Ovary (tissue), 9 donors: ENCODE data around the gene CDH24. TPM values are rescaled to one million over a fixed set of nuclear protein-coding genes. Genes with fewer than 3 reads are reported as not detected.

Experiments used
- DNase-seq, 5 donors: peaks; one replicate each; pipeline ENCODE4 v3.0.0-alpha.2; 2019 to 2020
- H3K27ac ChIP-seq, 2 donors: fragments of 200-600 bp; one replicate each; pipeline versions ENCODE4 v1.5.1 to v1.8.0; 2019 to 2022
- H3K27me3 ChIP-seq: fragments of 200-600 bp; one replicate; pipeline ENCODE4 v1.8.0; 2022
- H3K36me3 ChIP-seq: fragments of 200-600 bp; sonication (generic); one replicate; pipeline ENCODE4 v1.5.1; 2019
- H3K4me1 ChIP-seq: one replicate; pipeline ENCODE4 v1.8.1; 2013; ENCODE audit warnings: mild to moderate bottlenecking, moderate library complexity; ENCODE audit not compliant: insufficient read depth
- H3K4me3 ChIP-seq: fragments of 200-600 bp; sonication (generic); one replicate; pipeline ENCODE4 v1.5.1; 2017
- H3K9me3 ChIP-seq, 2 donors: fragments of 200-600 bp in 1 of 2; sonication (generic) in 1 of 2; one replicate each; pipeline versions ENCODE4 v1.5.1 to v1.8.1; 2013 to 2019; ENCODE audit warnings: mild to moderate bottlenecking in 1 of 2, moderate library complexity in 1 of 2
- CTCF ChIP-seq, 3 donors: fragments of 450-650 bp in 2 of 3; fragments of 200-600 bp in 1 of 3; IDR thresholded peaks; one replicate each; pipeline versions ENCODE4 v1.5.1 to v1.8.0; 2016 to 2022; ENCODE audit warnings: antibody characterized with exemption in 3 of 3, mild to moderate bottlenecking in 1 of 3
- EP300 ChIP-seq: sonication (generic); formaldehyde crosslinking; IDR thresholded peaks from one replicate; pipeline ENCODE4 v1.6.1; 2017; ENCODE audit warnings: antibody characterized with exemption
- POLR2A ChIP-seq: fragments of 450-650 bp; IDR thresholded peaks from one replicate; pipeline ENCODE4 v1.6.1; 2017; ENCODE audit warnings: antibody characterized with exemption, mild to moderate bottlenecking, moderate library complexity
- WGBS, 3 donors: extraction: QIAGEN DNeasy Blood & Tissue Kit in 1 of 3; methylation state at CpG; one replicate each; pipeline versions ENCODE4 v1.1.5 to v1.1.7; 2013 to 2017; 5-methylcytosine and 5-hydroxymethylcytosine counted together
- intact Hi-C, 4 donors: fragments of 100-400 bp; cut with DNase I; formaldehyde crosslinking; loops; one replicate each; pipeline versions ENCODE4 v1.11.0 to v1.15.1; 2022 to 2023
- polyA plus RNA-seq, 2 donors: library from polyadenylated mRNA; stranded (reverse); fragments of 200-250 nt in 1 of 2; fragments of 350-450 nt in 1 of 2; fragmentation: Illumina TruSeq in 1 of 2; extraction: RNeasy Lipid Tissue Mini Kit (QIAGEN cat#74804) in 1 of 2; gene quantifications; one replicate each; pipeline ENCODE4 v1.2.3, GENCODE V29; 2013 to 2014
- total RNA-seq, 7 donors: library from RNA; depleted of rRNA in 2 of 7; stranded (reverse); fragments of >200 nt in 2 of 7; fragmentation: NEBNext Ultra II Directional in 3 of 7; extraction: Animal tissue kit (Norgen Biotek cat#: 25700) in 3 of 7; gene quantifications; one replicate each; pipeline versions ENCODE4 v1.1.0 to v1.2.4, GENCODE V29; 2016 to 2023
- donor health status: DM: no; HTN: no; CAD: no; lungs with moderate emphysema.
- donor health status: DM: no; HTN: no; CAD: no.
- donor health status: Bipolar disorder and iron deficiency.
- donor health status: DM: yes; HTN: yes; CAD: no.
- donor health status: DM: no; HTN: no; CAD: no.
- donor health status: DM: yes; HTN: yes; CAD: no.

Gene CDH24
- total and polyA plus RNA-seq, 9 donors = 1.0 to 6.6 (median 2.3) TPM

- H3K27me3 ChIP-seq = no peaks in the 10 kb centered on the region
- 94 to 99% (median 98%) methylated on average over 9 of the region's 9 CpGs for WGBS, 3 donors
- H3K4me1 ChIP-seq = no peaks in the 10 kb centered on the region
- H3K9me3 ChIP-seq = no peaks in the 10 kb centered on the region
- no peak overlapping the region for H3K4me3 ChIP-seq
- no peak for TF ChIP-seq POLR2A
- no peaks in the 10 kb centered on the region for H3K36me3 ChIP-seq
- intact Hi-C loops = no loop called here
- DNase-seq = peak in 1 of 5 donors; percentile 24
- no peak overlapping the region for H3K27ac ChIP-seq
Measured at GRCh38 chr14:23049011-23049410, 8.3 kb downstream of the CDH24 start.

GRCh38 chr14:23047751-23048693 is 9.3 kb downstream of the CDH24 start:
- no peaks in the 10 kb centered on the region for H3K4me1 ChIP-seq
- H3K4me3 ChIP-seq = no peak overlapping the region
- H3K27me3 ChIP-seq = no peaks in the 10 kb centered on the region
- DNase-seq = peak in 1 of 5 donors; percentile 26
- no peaks in the 10 kb centered on the region for H3K9me3 ChIP-seq
- TF ChIP-seq EP300 (no peak), POLR2A (no peak), CTCF (IDR thresholded peaks at IDR 0.05) (no peak)
- H3K36me3 ChIP-seq = no peaks in the 10 kb centered on the region
- 82 to 85% (median 83%) methylated on average over 44 to 85 of the region's 85 CpGs for WGBS, 3 donors
- H3K27ac ChIP-seq = no peak overlapping the region
- intact Hi-C loops = no loop called here

GRCh38 chr14:23047034-23047634 is 10.2 kb downstream of the CDH24 start:
- intact Hi-C loops = no loop called here
- Histone ChIP-seq H3K36me3 (no peaks in the 10 kb centered on the region), H3K27me3 (no peaks in the 10 kb centered on the region), H3K9me3 (no peaks in the 10 kb centered on the region), H3K4me3 (no peak overlapping the region), H3K27ac (no peak overlapping the region), H3K4me1 (no peaks in the 10 kb centered on the region)
- TF ChIP-seq CTCF (IDR thresholded peaks at IDR 0.05) (no peak), POLR2A (no peak), EP300 (no peak)
- WGBS, 3 donors = 64 to 76% (median 69%) methylated on average over 6 of the region's 6 CpGs
- peak in 1 of 5 donors; percentile 38 for DNase-seq

GRCh38 chr14:23045419-23046357 is 11.6 kb downstream of the CDH24 start:
- no peak overlapping the region for H3K27ac ChIP-seq

More at GRCh38 chr14:23045419-23046357, 11.6 kb downstream of the CDH24 start:
- intact Hi-C loops = no loop called here
- Histone ChIP-seq H3K4me3 (no peak overlapping the region), H3K4me1 (no peaks in the 10 kb centered on the region), H3K9me3 (no peaks in the 10 kb centered on the region), H3K27me3 (no peaks in the 10 kb centered on the region), H3K36me3 (no peaks in the 10 kb centered on the region)
- DNase-seq = peak in 1 of 5 donors; percentile 17
- 82 to 86% (median 86%) methylated on average over 13 of the region's 13 CpGs for WGBS, 3 donors
- TF ChIP-seq EP300 = no peak
- no peak for TF ChIP-seq POLR2A
- no peak for TF ChIP-seq CTCF (IDR thresholded peaks at IDR 0.05)
